Transverse colon (tissue), 4 donors: ENCODE measurements around the gene LDLRAD4.

Experiments used
- EP300 ChIP-seq: sonication (generic); formaldehyde crosslinking; IDR thresholded peaks from one replicate; pipeline ENCODE4 v1.6.1; 2017; ENCODE audit warnings: antibody characterized with exemption, low read depth
- POLR2A ChIP-seq: fragments of 450-650 bp; IDR thresholded peaks from one replicate; pipeline ENCODE4 v1.6.1; 2016; ENCODE audit warnings: antibody characterized with exemption, mild to moderate bottlenecking, moderate library complexity
- POLR2AphosphoS5 ChIP-seq, 3 donors: sonication (generic); formaldehyde crosslinking; IDR thresholded peaks; one replicate each; pipeline ENCODE4 v1.6.1; 2016; ENCODE audit warnings: antibody characterized with exemption in 3 of 3
- TF ChIP-seq, protein P1 (sequence below), 5 experiments: fragments of 200-600 bp in 3 of 5; fragments of 450-650 bp in 2 of 5; sonication (generic) in 3 of 5; IDR thresholded peaks; 1 replicate in 2 of 5; 2 replicates in 3 of 5; pipeline ENCODE4 v1.5.1; 2016 to 2017; ENCODE audit warnings: antibody characterized with exemption in 5 of 5, inconsistent platforms in 3 of 5, mild to moderate bottlenecking in 2 of 5, moderate library complexity in 1 of 5

DNA sequence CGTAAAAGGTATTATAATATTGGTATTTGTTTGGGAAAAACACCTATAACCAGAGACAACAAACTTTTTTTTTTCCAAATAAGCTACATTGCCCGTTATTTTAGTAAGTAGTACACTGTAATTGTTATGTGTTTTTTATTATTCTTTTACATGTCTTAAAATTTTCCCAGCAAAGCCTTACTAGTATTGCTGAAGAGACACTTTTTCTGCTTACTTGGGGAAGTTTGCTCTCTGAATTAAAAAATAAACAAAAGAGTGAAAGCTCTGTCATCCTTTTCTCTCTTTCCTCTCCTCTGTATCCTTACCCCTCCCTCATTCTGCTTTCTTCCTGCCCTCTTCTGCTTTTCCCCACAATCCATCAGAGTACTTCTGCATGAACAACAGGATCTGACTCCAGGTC, 25.6 kb upstream of the LDLRAD4 start:
- TF ChIP-seq, protein P1, sequence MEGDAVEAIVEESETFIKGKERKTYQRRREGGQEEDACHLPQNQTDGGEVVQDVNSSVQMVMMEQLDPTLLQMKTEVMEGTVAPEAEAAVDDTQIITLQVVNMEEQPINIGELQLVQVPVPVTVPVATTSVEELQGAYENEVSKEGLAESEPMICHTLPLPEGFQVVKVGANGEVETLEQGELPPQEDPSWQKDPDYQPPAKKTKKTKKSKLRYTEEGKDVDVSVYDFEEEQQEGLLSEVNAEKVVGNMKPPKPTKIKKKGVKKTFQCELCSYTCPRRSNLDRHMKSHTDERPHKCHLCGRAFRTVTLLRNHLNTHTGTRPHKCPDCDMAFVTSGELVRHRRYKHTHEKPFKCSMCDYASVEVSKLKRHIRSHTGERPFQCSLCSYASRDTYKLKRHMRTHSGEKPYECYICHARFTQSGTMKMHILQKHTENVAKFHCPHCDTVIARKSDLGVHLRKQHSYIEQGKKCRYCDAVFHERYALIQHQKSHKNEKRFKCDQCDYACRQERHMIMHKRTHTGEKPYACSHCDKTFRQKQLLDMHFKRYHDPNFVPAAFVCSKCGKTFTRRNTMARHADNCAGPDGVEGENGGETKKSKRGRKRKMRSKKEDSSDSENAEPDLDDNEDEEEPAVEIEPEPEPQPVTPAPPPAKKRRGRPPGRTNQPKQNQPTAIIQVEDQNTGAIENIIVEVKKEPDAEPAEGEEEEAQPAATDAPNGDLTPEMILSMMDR (IDR thresholded peaks at IDR 0.05), result no peak
- TF ChIP-seq POLR2AphosphoS5 (IDR thresholded peaks at IDR 0.05), result no peak
- no peak for TF ChIP-seq POLR2A
- TF ChIP-seq EP300, result no peak
